HG03354 (cell line): ENCODE results near the gene ELOVL7.
"Not testable (repeated sequence)": the region's sequence is repeated elsewhere in the genome, so short reads cannot be mapped to it uniquely, and the experiment has no call there.

Source experiments
- ATAC-seq: cut with Tn5 transposase; IDR thresholded peaks from one replicate; pipeline ENCODE4 v1.9.1; 2021; ENCODE audit warnings: mild to moderate bottlenecking; ENCODE audit not compliant: unreplicated experiment, poor library complexity, severe bottlenecking

ELOVL7 gene

GRCh38 chr5:60802226-60802625, 41.8 kb downstream of the ELOVL7 start:
- ATAC-seq: no peak

DNA sequence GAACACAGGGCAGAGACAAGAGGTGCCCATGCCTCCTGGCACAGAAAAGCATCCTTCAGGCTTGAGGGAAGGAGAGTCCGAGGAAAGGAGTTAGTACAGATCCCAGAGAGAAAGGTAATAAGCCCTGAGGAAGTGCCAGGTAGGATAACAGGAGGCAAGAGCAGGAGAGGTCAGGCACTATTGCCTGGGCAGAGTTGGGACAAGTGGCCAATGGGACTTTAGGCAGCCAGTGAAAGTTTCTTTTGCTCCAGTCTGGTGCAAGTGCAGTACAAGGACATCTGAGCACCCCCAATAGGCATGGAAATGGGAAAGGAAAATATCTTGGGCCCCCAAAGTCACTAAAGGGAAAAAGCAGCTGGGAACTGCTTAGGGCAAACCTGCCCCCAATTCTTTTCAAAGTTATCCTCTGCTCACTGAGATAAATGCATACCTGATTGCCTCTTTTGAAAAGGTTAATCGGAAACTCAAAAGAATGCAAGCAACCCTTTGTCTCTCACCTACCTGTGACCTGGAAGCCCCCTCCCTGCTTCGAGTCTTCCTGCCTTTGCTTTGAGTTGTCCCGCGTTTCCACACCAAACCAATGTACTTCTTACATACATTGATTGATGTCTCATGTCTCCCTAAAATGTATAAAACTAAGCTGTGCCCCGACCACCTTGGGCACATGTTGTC, 46.5 kb downstream of the ELOVL7 start:
- no peak for ATAC-seq

DNA sequence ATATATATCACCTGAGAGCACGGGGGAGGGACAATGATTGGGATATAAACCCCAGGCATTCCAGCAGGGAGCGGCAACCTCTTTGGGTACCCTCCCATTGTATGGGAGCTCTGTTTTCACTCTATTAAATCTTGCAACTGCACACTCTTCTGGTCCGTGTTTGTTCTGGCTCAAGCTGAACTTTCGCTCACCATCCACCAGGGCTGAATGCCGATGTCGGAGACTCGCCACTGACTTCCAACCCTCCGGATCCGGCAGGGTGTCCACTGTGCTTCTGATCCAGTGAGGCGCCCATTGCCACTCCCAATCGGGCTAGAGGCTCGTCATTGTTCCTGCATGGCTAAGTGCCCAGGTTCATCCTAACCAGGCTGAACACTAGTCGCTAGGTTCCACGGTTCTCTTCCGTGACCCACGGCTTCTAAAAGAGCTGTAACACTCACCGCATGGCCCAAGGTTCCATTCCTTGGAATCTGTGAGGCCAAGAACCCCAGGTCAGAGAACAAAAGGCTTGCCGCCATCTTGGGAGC, 48.6 kb downstream of the ELOVL7 start:
- ATAC-seq: not testable (repeated sequence)

GRCh38 chr5:60794691-60795090, 49.4 kb downstream of the ELOVL7 start:
- no peak for ATAC-seq

GRCh38 chr5:60792438-60792837, 51.6 kb downstream of the ELOVL7 start:
- ATAC-seq: no peak

GRCh38 chr5:60789551-60789950, 54.5 kb downstream of the ELOVL7 start:
- no peak for ATAC-seq

- ATAC-seq: no peak
Observed at GRCh38 chr5:60788863-60789513, 55.1 kb downstream of the ELOVL7 start.

GRCh38 chr5:60779466-60779865, 64.6 kb downstream of the ELOVL7 start:
- no peak for ATAC-seq

DNA sequence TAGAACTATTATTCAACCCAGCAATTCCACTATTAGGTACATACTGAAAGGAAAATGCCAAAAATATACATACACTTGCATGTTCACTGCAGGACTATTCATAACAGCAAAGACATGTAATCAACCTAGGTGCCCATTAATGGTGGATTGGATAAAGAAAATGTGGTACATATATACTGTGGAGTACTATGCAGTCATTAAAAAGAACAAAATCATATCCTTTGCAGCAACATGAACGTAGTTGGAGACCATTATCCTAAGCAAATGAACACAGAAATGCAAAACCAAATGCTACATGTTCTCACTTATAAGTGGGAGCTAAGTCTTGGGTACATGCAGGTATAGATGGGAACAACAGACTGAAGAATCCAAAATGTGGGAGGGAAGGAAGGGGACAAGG, 67.7 kb downstream of the ELOVL7 start:
- no peak for ATAC-seq

- no peak for ATAC-seq
Observed at GRCh38 chr5:60765019-60765709, 78.9 kb downstream of the ELOVL7 start.

GRCh38 chr5:60763061-60763460, 81.0 kb downstream of the ELOVL7 start:
- no peak for ATAC-seq

DNA sequence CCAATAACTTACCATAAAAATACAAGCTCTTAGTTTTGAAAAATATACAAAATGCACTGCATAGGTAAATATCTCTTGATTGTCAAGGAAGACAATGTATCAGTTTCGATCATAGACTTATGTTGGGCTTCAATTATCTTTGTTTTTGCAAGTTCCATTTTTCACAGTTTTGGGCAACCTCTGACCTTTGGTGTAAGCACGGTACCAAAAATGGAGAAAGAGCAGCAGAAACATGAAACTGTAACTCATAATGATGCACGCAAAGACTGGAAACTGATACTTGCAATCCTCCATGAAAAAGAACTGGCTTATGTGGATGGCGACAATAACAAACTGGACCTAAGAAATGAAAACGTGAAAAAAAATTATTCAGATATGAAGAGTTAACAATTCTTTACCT, 89.6 kb downstream of the ELOVL7 start:
- ATAC-seq: no peak

DNA sequence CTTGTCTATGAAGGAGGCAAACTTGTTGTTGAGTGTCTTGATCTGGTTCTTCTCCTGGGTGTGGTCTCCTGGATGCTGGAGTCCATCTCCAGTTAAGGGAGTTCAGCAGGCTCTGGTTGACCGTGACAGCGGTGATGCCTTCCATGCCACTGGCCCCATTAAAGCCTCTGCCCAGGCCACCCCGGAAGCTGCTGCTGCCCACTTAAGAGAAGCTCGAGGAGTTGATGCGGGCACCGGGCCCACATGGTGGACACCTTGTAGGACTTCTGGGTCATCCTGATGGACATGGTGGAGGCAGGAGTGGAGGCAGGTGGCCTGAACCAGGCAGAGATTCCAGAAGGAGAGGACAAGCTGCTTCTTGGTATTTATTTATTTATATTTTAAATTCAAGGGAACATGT, 99.4 kb downstream of the ELOVL7 start:
- no peak for ATAC-seq

GRCh38 chr5:60743511-60744314, 100.4 kb downstream of the ELOVL7 start:
- no peak for ATAC-seq

DNA sequence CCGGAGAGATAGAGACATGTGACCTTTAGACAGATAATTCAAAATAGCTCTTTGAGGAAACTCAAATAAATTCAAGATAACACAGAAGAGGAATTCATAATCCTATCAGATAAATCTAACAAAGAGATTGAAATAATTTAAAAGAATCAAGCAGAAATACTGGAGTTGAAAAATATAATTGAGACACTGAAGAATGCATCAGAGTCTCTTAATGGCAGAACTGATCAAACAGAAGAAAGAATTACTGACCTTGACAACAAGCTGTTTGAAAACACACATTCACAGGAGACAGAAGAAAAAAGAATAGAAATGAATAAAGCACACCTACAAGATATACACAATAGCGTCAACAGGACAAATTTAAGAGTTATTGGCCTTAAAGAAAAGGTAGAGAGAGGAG, 103.7 kb downstream of the ELOVL7 start:
- ATAC-seq: no peak

GRCh38 chr5:60738933-60739332, 105.1 kb downstream of the ELOVL7 start:
- no peak for ATAC-seq

- no peak for ATAC-seq
Observed at GRCh38 chr5:60738461-60738860, 105.6 kb downstream of the ELOVL7 start.

DNA sequence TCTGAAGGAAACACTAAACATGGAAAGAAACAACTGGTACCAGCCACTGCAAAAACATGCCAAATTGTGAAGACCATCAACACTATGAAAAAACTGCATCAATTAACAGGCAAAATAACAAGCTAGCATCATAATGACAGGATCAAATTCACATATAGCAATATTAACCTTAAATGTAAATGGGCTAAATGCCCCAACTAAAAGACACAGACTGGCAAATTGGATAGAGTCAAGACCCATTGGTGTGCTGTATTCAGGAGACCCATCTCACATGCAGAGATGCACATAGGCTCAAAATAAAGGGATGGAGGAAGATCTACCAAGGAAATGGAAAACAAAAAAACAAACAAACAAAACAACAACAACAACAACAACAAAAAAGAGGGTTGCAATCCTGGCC, 113.2 kb downstream of the ELOVL7 start:
- ATAC-seq: not testable (repeated sequence)

GRCh38 chr5:60727033-60727679, 116.9 kb downstream of the ELOVL7 start:
- ATAC-seq: no peak

GRCh38 chr5:60724126-60724525, 119.9 kb downstream of the ELOVL7 start:
- no peak for ATAC-seq
